ENCODE data around the gene INSC. TPM values are rescaled to one million over a fixed set of nuclear protein-coding genes. Genes with fewer than 3 reads are reported as not detected.

INSC gene
- total RNA-seq, 2 donors from 2014 or later, result 0.87 to 2.0 TPM

- no peak for DNase-seq (ENCODE audit: low spot score)
- WGBS, result 90% methylated on average over 1 of the region's 1 CpG
- Histone ChIP-seq H3K4me1 (replicated peaks) (no peaks in the 10 kb centered on the region), H3K27me3 (replicated peaks; ENCODE audit: insufficient read depth) (no peaks in the 10 kb centered on the region), H3K4me3 (no peak overlapping the region), H3K36me3 (no peaks in the 10 kb centered on the region), H3K27ac (no peak overlapping the region), H3K9me3 (no peaks in the 10 kb centered on the region)
- intact Hi-C loops (cut with DNase I), result no loop called here
- no peak for TF ChIP-seq CTCF (IDR thresholded peaks at IDR 0.05)
- no peak for TF ChIP-seq POLR2AphosphoS5 (IDR thresholded peaks at IDR 0.05)
- TF ChIP-seq POLR2A (IDR thresholded peaks at IDR 0.05), result no peak
Observed at GRCh38 chr11:15196704-15197103, 82.0 kb downstream of the INSC start.

- 36% methylated on average over 2 of the region's 2 CpGs for WGBS
- H3K36me3 ChIP-seq, result no peaks in the 10 kb centered on the region
Observed at GRCh38 chr11:15197696-15198095, 83.0 kb downstream of the INSC start.

GRCh38 chr11:15198284-15198683 lies 83.6 kb downstream of the INSC start:
- Histone ChIP-seq H3K4me3 (no peak overlapping the region), H3K27ac (no peak overlapping the region), H3K4me1 (replicated peaks) (no peaks in the 10 kb centered on the region), H3K9me3 (no peaks in the 10 kb centered on the region), H3K27me3 (replicated peaks; ENCODE audit: insufficient read depth) (no peaks in the 10 kb centered on the region), H3K36me3 (no peaks in the 10 kb centered on the region)
- intact Hi-C loops (cut with DNase I), result no loop called here
- no peak for TF ChIP-seq POLR2A (IDR thresholded peaks at IDR 0.05)
- no peak for TF ChIP-seq CTCF (IDR thresholded peaks at IDR 0.05)
- no peak for TF ChIP-seq POLR2AphosphoS5 (IDR thresholded peaks at IDR 0.05)
- no peak for DNase-seq (ENCODE audit: low spot score)
- 66% methylated on average over 2 of the region's 2 CpGs for WGBS

More at GRCh38 chr11:15197696-15198095, 83.0 kb downstream of the INSC start:
- Histone ChIP-seq H3K27ac (no peak overlapping the region), H3K4me3 (no peak overlapping the region), H3K27me3 (replicated peaks; ENCODE audit: insufficient read depth) (no peaks in the 10 kb centered on the region), H3K4me1 (replicated peaks) (no peaks in the 10 kb centered on the region), H3K9me3 (no peaks in the 10 kb centered on the region)
- DNase-seq (ENCODE audit: low spot score), result no peak
- TF ChIP-seq POLR2A (IDR thresholded peaks at IDR 0.05), result no peak
- TF ChIP-seq CTCF (IDR thresholded peaks at IDR 0.05), result no peak
- intact Hi-C loops (cut with DNase I), result no loop called here

GRCh38 chr11:15199693-15200092 lies 85.0 kb downstream of the INSC start:
- intact Hi-C loops (cut with DNase I), result no loop called here
- no peaks in the 10 kb centered on the region for H3K9me3 ChIP-seq
- no peak for DNase-seq (ENCODE audit: low spot score)
- no peak overlapping the region for H3K4me3 ChIP-seq
- H3K27ac ChIP-seq, result no peak overlapping the region
- 40% methylated on average over 3 of the region's 3 CpGs for WGBS
- no peaks in the 10 kb centered on the region for H3K27me3 ChIP-seq (replicated peaks; ENCODE audit: insufficient read depth)
- H3K36me3 ChIP-seq, result no peaks in the 10 kb centered on the region
- H3K4me1 ChIP-seq (replicated peaks), result no peaks in the 10 kb centered on the region
- TF ChIP-seq POLR2A (IDR thresholded peaks at IDR 0.05), result no peak
- no peak for TF ChIP-seq CTCF (IDR thresholded peaks at IDR 0.05)
- no peak for TF ChIP-seq POLR2AphosphoS5 (IDR thresholded peaks at IDR 0.05)

DNA sequence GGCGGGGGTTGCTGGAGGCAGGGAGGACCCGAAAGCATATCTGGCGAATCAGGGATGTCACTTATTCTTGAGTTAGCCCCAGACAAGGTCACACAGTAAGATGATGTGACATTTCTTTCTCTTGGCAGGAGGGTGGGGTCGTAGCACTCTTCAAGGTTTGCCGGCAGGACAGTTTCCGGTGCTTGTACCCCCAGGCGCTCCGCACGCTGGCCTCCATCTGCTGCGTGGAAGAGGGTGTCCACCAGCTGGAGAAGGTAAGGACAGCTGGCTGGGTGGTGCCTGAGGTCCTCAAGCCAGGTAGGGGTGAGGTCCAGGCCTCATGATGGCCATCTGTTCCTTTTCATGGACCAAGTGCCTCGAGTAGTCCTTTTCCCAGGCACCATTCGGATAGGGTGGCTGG lies 86.0 kb downstream of the INSC start:
- Histone ChIP-seq H3K27me3 (replicated peaks; ENCODE audit: insufficient read depth) (no peaks in the 10 kb centered on the region), H3K9me3 (no peaks in the 10 kb centered on the region), H3K36me3 (no peaks in the 10 kb centered on the region), H3K4me1 (replicated peaks) (no peaks in the 10 kb centered on the region), H3K27ac (no peak overlapping the region), H3K4me3 (no peak overlapping the region)
- DNase-seq (ENCODE audit: low spot score), result no peak
- WGBS, result 92% methylated on average over 12 of the region's 12 CpGs
- TF ChIP-seq CTCF (IDR thresholded peaks at IDR 0.05), result no peak
- no peak for TF ChIP-seq POLR2A (IDR thresholded peaks at IDR 0.05)
- TF ChIP-seq POLR2AphosphoS5 (IDR thresholded peaks at IDR 0.05), result no peak
- intact Hi-C loops (cut with DNase I), result no loop called here

Measured in prostate gland (tissue), 2 donors.